HepG2 (cell line): ENCODE results near the gene TOGARAM1. TPM values are rescaled to one million over a fixed set of nuclear protein-coding genes. Genes with fewer than 3 reads are reported as not detected.

ENCODE experiments used
- ATF7-NPFF ChIP-seq: sonication (generic); formaldehyde crosslinking; IDR thresholded peaks from 2 replicates; pipeline ENCODE4 v1.8.1; 2023; ENCODE audit warnings: mild to moderate bottlenecking, low read depth, missing genetic modification reagents, moderate library complexity
- CCAR2 ChIP-seq: fragments of 200-400 bp; formaldehyde crosslinking; optimal IDR thresholded peaks from 2 replicates; pipeline ENCODE3; 2018; ENCODE audit warnings: low read depth, mild to moderate bottlenecking, low read length, moderate library complexity
- ETV6 ChIP-seq: sonication (generic); formaldehyde crosslinking; conservative IDR thresholded peaks from 2 replicates; pipeline ENCODE4 v1.4.0; 2020; ENCODE audit warnings: missing genetic modification reagents
- FOSL2 ChIP-seq: sonication (generic); formaldehyde crosslinking; IDR thresholded peaks from 2 replicates; pipeline ENCODE4 v1.4.0; 2020; ENCODE audit warnings: missing genetic modification reagents
- GATAD1 ChIP-seq: IDR thresholded peaks from 2 replicates; pipeline ENCODE4 v1.6.1; 2016; ENCODE audit warnings: missing genetic modification reagents, missing compliant biosample characterization
- KDM2A ChIP-seq: sonication (generic); formaldehyde crosslinking; IDR thresholded peaks from 2 replicates; pipeline ENCODE4 v1.4.0; 2020; ENCODE audit warnings: low read depth, missing genetic modification reagents, borderline replicate concordance
- KDM5A ChIP-seq: fragments of 200-600 bp; sonication (generic); IDR thresholded peaks from 2 replicates; pipeline ENCODE4 v1.7.0; 2018; ENCODE audit warnings: antibody characterized with exemption, mild to moderate bottlenecking, low read length, borderline replicate concordance
- KDM6A ChIP-seq: IDR thresholded peaks from 2 replicates; pipeline ENCODE4 v1.6.1; 2016; ENCODE audit warnings: low read depth
- MIER2 ChIP-seq: IDR thresholded peaks from 2 replicates; pipeline ENCODE4 v1.6.1; 2016; ENCODE audit warnings: missing biosample characterization, missing genetic modification reagents
- MTF1 ChIP-seq: sonication (generic); formaldehyde crosslinking; IDR thresholded peaks from 2 replicates; pipeline ENCODE4 v1.5.0; 2020; ENCODE audit warnings: missing genetic modification reagents
- MYPOP ChIP-seq: sonication (generic); formaldehyde crosslinking; IDR thresholded peaks from 2 replicates; pipeline ENCODE4 v1.8.1; 2023; ENCODE audit warnings: mild to moderate bottlenecking, moderate library complexity, missing genetic modification reagents
- PRDM4 ChIP-seq: sonication (generic); formaldehyde crosslinking; IDR thresholded peaks from 2 replicates; pipeline ENCODE4 v1.9.0; 2021; ENCODE audit warnings: missing genetic modification reagents, borderline replicate concordance
- ZBTB44 ChIP-seq: sonication (generic); formaldehyde crosslinking; IDR thresholded peaks from 2 replicates; pipeline ENCODE4 v1.4.0; 2020; ENCODE audit warnings: missing genetic modification reagents
- ZFP36 ChIP-seq: fragments of 150-350 bp; IDR thresholded peaks from 2 replicates; pipeline ENCODE4 v1.6.1; 2018; ENCODE audit warnings: borderline replicate concordance, low read length, low read depth; ENCODE audit not compliant: partially characterized antibody
- ZFYVE20 ChIP-seq: sonication (generic); formaldehyde crosslinking; IDR thresholded peaks from 2 replicates; pipeline ENCODE4 v1.8.0; 2023; ENCODE audit warnings: low read depth, mild to moderate bottlenecking, moderate library complexity, missing genetic modification reagents, borderline replicate concordance
- ZNF124 ChIP-seq: sonication (generic); formaldehyde crosslinking; IDR thresholded peaks from 2 replicates; pipeline ENCODE4 v1.4.0; 2020; ENCODE audit warnings: missing genetic modification reagents
- ZNF20 ChIP-seq: sonication (generic); formaldehyde crosslinking; IDR thresholded peaks from 2 replicates; pipeline ENCODE4 v1.4.0; 2020; ENCODE audit warnings: mild to moderate bottlenecking, moderate library complexity, missing genetic modification reagents
- ZNF30 ChIP-seq: sonication (generic); formaldehyde crosslinking; IDR thresholded peaks from 2 replicates; pipeline ENCODE4 v1.5.0; 2020; ENCODE audit warnings: mild to moderate bottlenecking, missing genetic modification reagents
- ZNF329 ChIP-seq: sonication (generic); formaldehyde crosslinking; IDR thresholded peaks from 2 replicates; pipeline ENCODE4 v1.9.0; 2021; ENCODE audit warnings: low read depth, mild to moderate bottlenecking, missing genetic modification reagents
- ZNF678 ChIP-seq: sonication (generic); formaldehyde crosslinking; IDR thresholded peaks from 2 replicates; pipeline ENCODE4 v1.4.0; 2020; ENCODE audit warnings: mild to moderate bottlenecking, missing genetic modification reagents
- ZNF790 ChIP-seq: sonication (generic); formaldehyde crosslinking; IDR thresholded peaks from 2 replicates; pipeline ENCODE4 v1.8.0; 2022; ENCODE audit warnings: missing genetic modification reagents, mild to moderate bottlenecking, borderline replicate concordance
- ZNF839 ChIP-seq: sonication (generic); formaldehyde crosslinking; IDR thresholded peaks from 2 replicates; pipeline ENCODE4 v1.4.0; 2020; ENCODE audit warnings: missing genetic modification reagents, mild to moderate bottlenecking, borderline replicate concordance
- polyA plus RNA-seq, 8 experiments: library from polyadenylated mRNA; depleted of rRNA in 3 of 8; stranded (reverse) in 7 of 8; unstranded in 1 of 8; fragments of >200 nt; fragmentation: Illumina TruSeq in 4 of 8; extraction: Trizol in 4 of 8; gene quantifications; 2 replicates each; pipeline versions ENCODE4 v1.2.1 to v1.2.3, GENCODE V29; 2011 to 2016; ENCODE audit warnings: low read depth in 4 of 8, missing spikeins in 1 of 8, mixed read lengths in 1 of 8; ENCODE audit not compliant: insufficient read depth in 1 of 8
- total RNA-seq, 5 experiments: library from RNA; depleted of rRNA; stranded (reverse); fragments of >200 nt; fragmentation: Illumina TruSeq; extraction: Trizol; gene quantifications; 2 replicates each; pipeline ENCODE4 v1.2.3, GENCODE V29; 2016; ENCODE audit warnings: low read depth in 1 of 5
- TF ChIP-seq, protein P1 (sequence below): sonication (generic); formaldehyde crosslinking; IDR thresholded peaks from 2 replicates; pipeline ENCODE4 v1.8.1; 2023; ENCODE audit warnings: mild to moderate bottlenecking, missing genetic modification reagents

Gene TOGARAM1
- total and polyA plus RNA-seq, 2 of the 13 experiments (the other 11 are each of a cell fraction or from before 2014, with no cell fraction given) = 5.6 to 9.8 TPM

- TF ChIP-seq ZNF790 (CRISPR knock-in tag) (peak; percentile 81; the same call in 1 of the 2 replicates), GATAD1 (CRISPR knock-in tag) (peak; percentile 76), ZNF678 (CRISPR knock-in tag) (no peak), ZFYVE20 (CRISPR knock-in tag) (no peak), ETV6 (CRISPR knock-in tag) (0 out of 2 replicates have a peak, but pooled peaks have one; percentile 26), ZNF839 (CRISPR knock-in tag) (peak; percentile 68; the same call in 1 of the 2 replicates), ZNF329 (no peak), MIER2 (no peak), ATF7-NPFF (no peak), MTF1 (CRISPR knock-in tag) (no peak), ZNF30 (CRISPR knock-in tag) (no peak), PRDM4 (CRISPR knock-in tag) (no peak), ZFP36 (no peak), MYPOP (CRISPR knock-in tag) (0 out of 2 replicates have a peak, but pooled peaks have one; percentile 50), ZBTB44 (CRISPR knock-in tag) (no peak), KDM6A (CRISPR knock-in tag) (no peak), ZNF20 (CRISPR knock-in tag) (no peak), FOSL2 (peak; percentile 21; the same call in 1 of the 2 replicates), ZNF124 (CRISPR knock-in tag) (no peak), CCAR2 (no peak), KDM5A (peak; percentile 48; the same call in 1 of the 2 replicates), KDM2A (CRISPR knock-in tag) (peak; percentile 81; the same call in 1 of the 2 replicates)
- TF ChIP-seq, protein P1, sequence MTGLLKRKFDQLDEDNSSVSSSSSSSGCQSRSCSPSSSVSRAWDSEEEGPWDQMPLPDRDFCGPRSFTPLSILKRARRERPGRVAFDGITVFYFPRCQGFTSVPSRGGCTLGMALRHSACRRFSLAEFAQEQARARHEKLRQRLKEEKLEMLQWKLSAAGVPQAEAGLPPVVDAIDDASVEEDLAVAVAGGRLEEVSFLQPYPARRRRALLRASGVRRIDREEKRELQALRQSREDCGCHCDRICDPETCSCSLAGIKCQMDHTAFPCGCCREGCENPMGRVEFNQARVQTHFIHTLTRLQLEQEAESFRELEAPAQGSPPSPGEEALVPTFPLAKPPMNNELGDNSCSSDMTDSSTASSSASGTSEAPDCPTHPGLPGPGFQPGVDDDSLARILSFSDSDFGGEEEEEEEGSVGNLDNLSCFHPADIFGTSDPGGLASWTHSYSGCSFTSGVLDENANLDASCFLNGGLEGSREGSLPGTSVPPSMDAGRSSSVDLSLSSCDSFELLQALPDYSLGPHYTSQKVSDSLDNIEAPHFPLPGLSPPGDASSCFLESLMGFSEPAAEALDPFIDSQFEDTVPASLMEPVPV = 0 out of 2 replicates have a peak, but pooled peaks have one; percentile 31
Observed at GRCh38 chr14:45083976-45084722, 122.2 kb downstream of the TOGARAM1 start, which contains the start of gene PRPF39 (continued).
